SK-N-SH treated with all-trans-retinoic acid at 6 μM for 48 hours (cell line): ENCODE data around the gene DGKI.
A peak's percentile ranks its signal among the peaks of the same experiment; 100 is the strongest.

Experiments
- ATAC-seq: fragments of 200-7000 bp; cut with Tn5 transposase; 3 replicates; pipeline ENCODE4 v1.9.1; 2020; ENCODE audit warnings: mild to moderate bottlenecking, moderate library complexity
- ARNTL ChIP-seq: fragments of 450-650 bp; formaldehyde crosslinking; IDR thresholded peaks from 2 replicates; pipeline ENCODE4 v1.5.0; 2020; ENCODE audit warnings: low read depth, mild to moderate bottlenecking, moderate library complexity, borderline replicate concordance
- BACH2 ChIP-seq: fragments of 250-450 bp; sonication (Bioruptor Pico); IDR thresholded peaks from 2 replicates; pipeline ENCODE4 v1.9.0; 2021; ENCODE audit warnings: mild to moderate bottlenecking, borderline replicate concordance
- CSDC2 ChIP-seq: fragments of 250-450 bp; sonication (Bioruptor Pico); IDR thresholded peaks from 2 replicates; pipeline ENCODE4 v1.5.0; 2020; ENCODE audit warnings: mild to moderate bottlenecking, moderate library complexity
- CSRNP3 ChIP-seq: fragments of 250-450 bp; sonication (Bioruptor Pico); IDR thresholded peaks from 2 replicates; pipeline ENCODE4 v1.5.1; 2021; ENCODE audit warnings: mild to moderate bottlenecking, moderate library complexity
- GLIS3 ChIP-seq: fragments of 250-450 bp; sonication (Bioruptor Pico); IDR thresholded peaks from 2 replicates; pipeline ENCODE4 v1.5.0; 2020; ENCODE audit warnings: mild to moderate bottlenecking, moderate library complexity
- ISL1 ChIP-seq: fragments of 250-450 bp; sonication (Bioruptor Pico); IDR thresholded peaks from 2 replicates; pipeline ENCODE4 v2.1.2; 2022; ENCODE audit warnings: mild to moderate bottlenecking, moderate library complexity
- OSR1 ChIP-seq: fragments of 250-450 bp; sonication (Bioruptor Pico); IDR thresholded peaks from 2 replicates; pipeline ENCODE4 v1.8.0; 2022; ENCODE audit warnings: moderate library complexity, mild to moderate bottlenecking, inconsistent platforms
- PATZ1 ChIP-seq: fragments of 250-450 bp; sonication (Bioruptor Pico); IDR thresholded peaks from 2 replicates; pipeline ENCODE4 v1.8.0; 2020; ENCODE audit warnings: mild to moderate bottlenecking, moderate library complexity, borderline replicate concordance
- POU6F1 ChIP-seq: fragments of 250-450 bp; sonication (Bioruptor Pico); IDR thresholded peaks from 2 replicates; pipeline ENCODE4 v1.8.0; 2021; ENCODE audit warnings: low read depth, mild to moderate bottlenecking, moderate library complexity, borderline replicate concordance
- PPARA ChIP-seq: fragments of 250-450 bp; sonication (Bioruptor Pico); IDR thresholded peaks from 2 replicates; pipeline ENCODE4 v1.5.0; 2020; ENCODE audit warnings: mild to moderate bottlenecking, borderline replicate concordance
- RARB ChIP-seq: fragments of 250-450 bp; sonication (Bioruptor Pico); IDR thresholded peaks from 2 replicates; pipeline ENCODE4 v1.8.0; 2021; ENCODE audit warnings: mild to moderate bottlenecking, moderate library complexity
- SNAI2 ChIP-seq: fragments of 250-450 bp; sonication (Bioruptor Pico); IDR thresholded peaks from 2 replicates; pipeline ENCODE4 v1.5.0; 2020; ENCODE audit warnings: mild to moderate bottlenecking, moderate library complexity
- TCF4 ChIP-seq: fragments of 250-450 bp; sonication (Bioruptor Pico); IDR thresholded peaks from 2 replicates; pipeline ENCODE4 v1.8.0; 2021; ENCODE audit warnings: mild to moderate bottlenecking, moderate library complexity, borderline replicate concordance
- TSHZ2 ChIP-seq: fragments of 250-450 bp; sonication (Bioruptor Pico); IDR thresholded peaks from 2 replicates; pipeline ENCODE4 v1.5.0; 2020; ENCODE audit warnings: mild to moderate bottlenecking, moderate library complexity
- ZC3H10 ChIP-seq: fragments of 250-450 bp; sonication (Bioruptor Pico); IDR thresholded peaks from 2 replicates; pipeline ENCODE4 v1.5.1; 2021; ENCODE audit warnings: mild to moderate bottlenecking, moderate library complexity
- ZFP30 ChIP-seq: fragments of 450-650 bp; formaldehyde crosslinking; IDR thresholded peaks from 2 replicates; pipeline ENCODE4 v1.5.0; 2022; ENCODE audit warnings: mild to moderate bottlenecking, moderate library complexity
- ZNF565 ChIP-seq: fragments of 450-650 bp; formaldehyde crosslinking; conservative IDR thresholded peaks from 2 replicates; pipeline ENCODE4 v1.5.0; 2020; ENCODE audit warnings: low read depth, mild to moderate bottlenecking, moderate library complexity
- ZNF70 ChIP-seq: fragments of 450-650 bp; formaldehyde crosslinking; IDR thresholded peaks from 2 replicates; pipeline ENCODE4 v1.5.0; 2020; ENCODE audit warnings: mild to moderate bottlenecking, moderate library complexity
- ZNF8 ChIP-seq: fragments of 450-650 bp; formaldehyde crosslinking; IDR thresholded peaks from 2 replicates; pipeline ENCODE4 v1.5.0; 2020; ENCODE audit warnings: mild to moderate bottlenecking, moderate library complexity

DGKI gene

GRCh38 chr7:137469191-137469811 is 377.5 kb downstream of the DGKI start:
- no peak for TF ChIP-seq OSR1 (CRISPR knock-in tag)
- no peak for TF ChIP-seq POU6F1
- TF ChIP-seq PATZ1 (CRISPR knock-in tag), result no peak
- TF ChIP-seq TCF4, result no peak
- no peak for TF ChIP-seq ZNF565 (CRISPR knock-in tag)
- TF ChIP-seq ZNF8, result no peak
- TF ChIP-seq ARNTL, result no peak
- no peak for TF ChIP-seq TSHZ2 (CRISPR knock-in tag)
- TF ChIP-seq PPARA (CRISPR knock-in tag), result no peak
- TF ChIP-seq ZC3H10, result no peak
- no peak for TF ChIP-seq ZNF70 (CRISPR knock-in tag)
- no peak for TF ChIP-seq SNAI2 (CRISPR knock-in tag)
- TF ChIP-seq GLIS3, result no peak
- TF ChIP-seq BACH2, result no peak

GRCh38 chr7:137462847-137463246 is 383.9 kb downstream of the DGKI start:
- peak; percentile 44 for ATAC-seq
- TF ChIP-seq RARB (CRISPR knock-in tag), result no peak
- no peak for TF ChIP-seq OSR1 (CRISPR knock-in tag)
- no peak for TF ChIP-seq ZNF565 (CRISPR knock-in tag)
- no peak for TF ChIP-seq SNAI2 (CRISPR knock-in tag)
- no peak for TF ChIP-seq ISL1 (CRISPR knock-in tag)
- no peak for TF ChIP-seq CSDC2 (CRISPR knock-in tag)
- TF ChIP-seq TCF4, result no peak
- TF ChIP-seq GLIS3, result no peak
- TF ChIP-seq CSRNP3 (CRISPR knock-in tag), result no peak
- no peak for TF ChIP-seq ARNTL
- no peak for TF ChIP-seq ZNF8
- TF ChIP-seq PATZ1 (CRISPR knock-in tag), result no peak
- no peak for TF ChIP-seq POU6F1
- no peak for TF ChIP-seq ZFP30 (CRISPR knock-in tag)
- no peak for TF ChIP-seq BACH2

More at GRCh38 chr7:137469191-137469811, 377.5 kb downstream of the DGKI start:
- no peak; the same call in 2 of the 3 replicates for ATAC-seq
